Cardiac muscle cell (in vitro differentiated cells and primary cell): ENCODE results near the gene ITSN1. TPM values are rescaled to one million over a fixed set of nuclear protein-coding genes. Genes with fewer than 3 reads are reported as not detected.
A peak's percentile ranks its signal among the peaks of the same experiment; 100 is the strongest.

Source experiments
- DNase-seq, 2 donors: peaks; one replicate each; pipeline versions ENCODE4 v3.0.0 to v3.0.0-alpha.2; 2010 to 2017; ENCODE audit warnings: low read depth in 1 of 2, low spot score in 1 of 2
- H3K27ac ChIP-seq: fragments of 200-600 bp; sonication (generic); 2 replicates; pipeline ENCODE4 v1.5.1; 2016
- H3K27me3 ChIP-seq: fragments of 200-600 bp; sonication (generic); 2 replicates; pipeline ENCODE4 v1.6.0; 2016; ENCODE audit warnings: control low read depth
- H3K36me3 ChIP-seq: fragments of 200-600 bp; sonication (generic); 2 replicates; pipeline ENCODE4 v1.5.1; 2016; ENCODE audit warnings: control low read depth
- H3K4me1 ChIP-seq: fragments of 200-600 bp; sonication (generic); 2 replicates; pipeline ENCODE4 v1.8.1; 2017; ENCODE audit warnings: low read depth, mild to moderate bottlenecking, mixed run types
- H3K4me3 ChIP-seq: fragments of 200-600 bp; sonication (generic); 2 replicates; pipeline ENCODE4 v1.5.1; 2016; ENCODE audit warnings: mild to moderate bottlenecking
- H3K9me3 ChIP-seq: fragments of 200-600 bp; sonication (generic); 2 replicates; pipeline ENCODE4 v1.5.1; 2017; ENCODE audit warnings: low read depth, mild to moderate bottlenecking, control low read depth
- CTCF ChIP-seq: IDR thresholded peaks from 2 replicates; pipeline ENCODE4 v1.5.1; 2012; ENCODE audit warnings: low read depth, mild to moderate bottlenecking, low read length
- polyA plus RNA-seq: library from polyadenylated mRNA; unstranded; fragments of >200 nt; fragmentation: Nextera tagmentation; extraction: Ambion mirVana; gene quantifications from 2 replicates; pipeline ENCODE4 v1.2.1, GENCODE V29; 2016
- total RNA-seq: library from RNA; depleted of rRNA; stranded (reverse); fragments of >200 nt; gene quantifications from 2 replicates; pipeline ENCODE4 v1.2.3, GENCODE V29; 2016

The ITSN1 gene
- total and polyA plus RNA-seq, 2 experiments from 2014 or later = 92.4 to 125 TPM

- Histone ChIP-seq H3K27me3 (no peaks in the 10 kb centered on the region), H3K4me3 (no peak overlapping the region), H3K9me3 (no peaks in the 10 kb centered on the region), H3K27ac (no peak overlapping the region), H3K4me1 (peaks cover 5% of the 10 kb centered on the region), H3K36me3 (no peaks in the 10 kb centered on the region)
- DNase-seq = no peak
- no peak for TF ChIP-seq CTCF
Observed at GRCh38 chr21:33897739-33898138, 255.4 kb downstream of the ITSN1 start.

- peaks cover 4% of the 10 kb centered on the region for H3K4me1 ChIP-seq
- H3K36me3 ChIP-seq = peaks cover 8% of the 10 kb centered on the region
- DNase-seq = no peak
- H3K4me3 ChIP-seq = no peak overlapping the region
- TF ChIP-seq CTCF = no peak
- H3K9me3 ChIP-seq = no peaks in the 10 kb centered on the region
- H3K27me3 ChIP-seq = no peaks in the 10 kb centered on the region
- H3K27ac ChIP-seq = no peak overlapping the region
Observed at GRCh38 chr21:33898586-33898985, 256.3 kb downstream of the ITSN1 start.

GRCh38 chr21:33899199-33899598 is 256.9 kb downstream of the ITSN1 start:
- no peak for DNase-seq
- Histone ChIP-seq H3K4me1 (peaks cover 4% of the 10 kb centered on the region), H3K4me3 (no peak overlapping the region), H3K9me3 (no peaks in the 10 kb centered on the region), H3K27ac (no peak overlapping the region), H3K36me3 (peaks cover 14% of the 10 kb centered on the region), H3K27me3 (no peaks in the 10 kb centered on the region)
- no peak for TF ChIP-seq CTCF

GRCh38 chr21:33901412-33902288 is 259.3 kb downstream of the ITSN1 start:
- Histone ChIP-seq H3K36me3 (peaks cover 35% of the 10 kb centered on the region), H3K27ac (peak overlapping the region; percentile 37), H3K4me1 (no peaks in the 10 kb centered on the region), H3K9me3 (no peaks in the 10 kb centered on the region), H3K27me3 (no peaks in the 10 kb centered on the region), H3K4me3 (no peak overlapping the region)
- peak; percentile 69 for TF ChIP-seq CTCF
- DNase-seq = peak; percentile 65 to 84

GRCh38 chr21:33902349-33902748 is 260.0 kb downstream of the ITSN1 start:
- H3K4me3 ChIP-seq = no peak overlapping the region
- peak overlapping the region; percentile 37 for H3K27ac ChIP-seq
- TF ChIP-seq CTCF = no peak
- no peaks in the 10 kb centered on the region for H3K9me3 ChIP-seq
- peaks cover 42% of the 10 kb centered on the region for H3K36me3 ChIP-seq
- no peak for DNase-seq
- H3K4me1 ChIP-seq = no peaks in the 10 kb centered on the region
- H3K27me3 ChIP-seq = no peaks in the 10 kb centered on the region
